ENCODE data around the gene GALNT7.
A peak's percentile ranks its signal among the peaks of the same experiment; 100 is the strongest.

GALNT7 gene

DNA sequence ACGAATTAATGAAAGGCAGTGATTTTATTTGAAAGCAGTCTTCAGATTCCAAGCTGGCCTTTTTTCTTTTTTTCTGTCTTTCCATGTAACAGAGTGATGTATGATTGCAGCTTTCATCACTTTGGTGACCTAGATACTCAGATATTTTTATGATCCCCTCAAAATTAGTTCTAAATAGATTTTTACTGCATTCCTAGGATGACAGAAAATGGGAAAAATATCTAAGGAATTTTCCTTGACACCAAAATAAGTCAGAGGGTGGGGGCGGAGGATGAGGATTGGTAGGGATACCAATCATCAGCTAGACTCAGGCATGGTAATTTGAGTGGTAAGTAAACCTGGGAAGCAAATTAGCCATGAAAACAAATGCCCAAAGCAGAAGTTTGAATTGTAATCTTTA lies 177.5 kb downstream of the GALNT7 start:
- DNase-seq (ENCODE audit: low read depth in 2 of 2), result no peak

DNA sequence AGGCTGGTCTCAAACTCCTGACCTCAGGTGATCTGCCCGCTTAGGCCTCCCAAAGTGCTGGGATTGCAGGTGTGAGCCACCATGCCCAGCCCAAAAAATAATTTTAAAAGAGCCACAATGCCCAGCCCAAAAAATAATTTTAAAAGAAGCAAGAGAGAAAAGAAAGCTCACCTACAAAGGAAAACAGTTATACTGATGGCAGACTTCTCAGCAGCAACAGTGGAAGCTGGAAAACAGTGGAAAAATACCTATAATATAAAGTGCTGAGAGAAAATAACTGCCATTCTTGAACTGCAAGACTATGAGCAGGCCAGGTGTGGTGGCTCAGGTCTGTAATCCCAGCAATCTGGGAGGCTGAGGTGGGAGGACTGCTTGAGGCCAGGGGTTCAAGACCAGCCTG lies 178.9 kb downstream of the GALNT7 start:
- no peak for DNase-seq (ENCODE audit: low read depth in 2 of 2)

DNA sequence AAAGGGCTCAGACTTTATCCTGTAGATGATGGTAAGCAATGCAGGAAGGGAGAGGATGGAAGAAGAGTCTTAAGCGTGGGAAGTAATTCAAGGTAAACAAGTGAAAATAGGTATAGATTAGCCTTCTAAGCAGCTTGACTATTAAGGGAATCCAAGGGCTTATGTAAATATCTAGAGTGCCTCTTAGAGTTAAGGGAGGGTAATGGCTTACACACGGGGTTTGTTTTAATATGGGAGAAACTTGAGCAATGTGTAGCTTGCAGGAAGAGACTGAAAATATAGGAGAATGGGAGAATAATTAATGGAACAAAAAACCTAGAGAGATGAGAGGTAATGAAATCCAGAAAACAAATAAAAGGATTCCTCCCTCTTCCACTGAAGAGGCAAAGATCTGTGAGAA lies 189.3 kb downstream of the GALNT7 start:
- DNase-seq (ENCODE audit: low read depth in 2 of 2), result no peak

DNA sequence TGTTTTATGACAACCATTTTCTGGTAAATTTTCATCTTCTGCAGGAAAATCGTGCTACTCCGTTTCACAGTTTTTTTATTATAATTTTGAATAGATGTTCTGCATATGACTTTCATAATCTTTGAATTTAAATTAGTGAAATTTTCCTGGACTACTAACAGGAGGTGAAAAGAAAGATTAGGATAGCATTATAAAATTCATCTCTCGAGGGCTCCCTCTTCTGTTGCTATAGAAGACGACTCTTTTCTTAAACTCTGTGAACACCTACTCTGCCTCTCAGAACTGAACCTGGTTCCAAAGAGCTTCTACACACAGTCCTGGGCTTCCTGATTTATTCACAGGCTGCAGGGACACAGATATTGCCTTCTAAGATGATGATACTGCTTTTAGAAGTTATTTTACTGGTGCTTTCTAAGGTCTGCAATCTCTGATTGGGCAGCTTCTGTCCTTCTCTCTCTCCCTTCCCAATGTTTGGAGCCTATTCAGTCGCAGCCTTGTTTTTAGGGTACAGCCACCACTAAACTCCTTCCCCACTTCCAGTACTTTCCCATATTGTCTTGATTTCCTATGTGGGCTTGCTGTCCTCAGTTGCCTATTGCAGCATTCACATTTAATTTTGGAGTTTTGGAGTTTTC lies 192.1 kb downstream of the GALNT7 start:
- no peak for DNase-seq (ENCODE audit: low read depth in 2 of 2)

DNA sequence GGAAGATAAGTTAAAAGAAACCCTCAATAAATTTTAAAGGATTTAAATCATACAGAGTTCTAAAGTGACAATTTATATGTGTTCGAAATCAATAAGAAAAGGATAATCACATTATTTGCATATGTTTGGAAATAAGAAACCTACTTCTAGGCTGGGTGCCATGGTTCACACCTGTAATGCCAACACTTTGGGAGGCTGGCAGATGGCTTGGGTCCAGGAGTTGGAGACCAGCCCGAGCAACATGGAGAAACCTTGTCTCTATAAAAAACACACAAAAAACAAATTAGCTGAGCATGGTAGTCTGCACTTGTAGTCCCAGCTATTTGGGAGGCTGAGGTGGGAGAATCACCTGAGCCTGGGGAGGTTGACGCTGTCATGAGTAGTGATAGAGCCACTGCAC lies 194.1 kb downstream of the GALNT7 start:
- no peak for DNase-seq (ENCODE audit: low read depth in 2 of 2)

DNA sequence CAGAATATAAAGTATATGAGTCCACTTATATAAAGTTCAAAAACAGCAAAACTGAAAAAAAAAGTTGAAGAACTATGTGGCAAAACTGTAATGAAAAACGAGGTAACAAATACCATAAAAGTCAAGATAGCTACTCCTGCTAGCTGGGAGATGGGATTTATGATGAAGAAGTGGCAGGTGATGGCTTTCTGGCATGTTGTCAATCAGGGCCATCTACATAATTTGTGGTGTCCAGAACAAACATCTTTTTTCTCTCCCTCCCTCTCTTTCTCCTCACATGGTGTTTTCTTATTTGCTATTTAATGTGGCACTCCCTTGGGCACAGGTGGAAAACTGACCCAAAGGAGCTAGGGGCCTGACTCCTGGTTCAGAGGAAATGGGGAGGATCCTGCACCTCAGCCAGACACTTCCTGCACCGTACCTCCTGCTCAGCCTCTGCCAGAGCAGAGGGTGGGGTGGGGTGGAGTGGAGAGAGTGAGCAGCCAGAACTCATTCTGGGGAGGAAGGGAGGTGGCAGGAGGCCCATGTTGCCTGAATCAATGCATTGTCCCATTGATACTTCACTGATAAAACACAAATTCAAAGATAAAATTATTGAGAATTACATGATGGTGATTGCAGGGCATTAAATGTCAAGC lies 196.9 kb downstream of the GALNT7 start:
- DNase-seq (ENCODE audit: low read depth in 2 of 2), result no peak

DNA sequence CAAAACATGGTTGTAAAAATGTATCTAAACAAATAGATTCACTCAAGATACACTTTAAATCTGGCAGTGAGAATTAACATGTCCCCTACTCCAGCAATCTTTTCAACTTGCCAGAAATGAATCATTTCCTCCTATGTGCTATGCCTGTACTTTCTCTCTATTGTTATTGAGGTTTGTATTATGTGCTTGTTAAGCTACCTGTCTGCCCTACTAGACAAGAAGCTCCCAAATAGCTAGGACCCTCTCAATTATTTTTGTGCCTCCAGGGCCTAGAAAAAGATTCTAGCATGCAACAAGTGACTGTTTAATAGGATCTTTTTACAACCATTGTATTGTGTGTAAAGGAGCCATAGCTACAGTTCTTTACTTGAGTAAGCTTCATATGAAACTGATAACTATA lies 198.7 kb downstream of the GALNT7 start:
- no peak for DNase-seq (ENCODE audit: low read depth in 2 of 2)

DNA sequence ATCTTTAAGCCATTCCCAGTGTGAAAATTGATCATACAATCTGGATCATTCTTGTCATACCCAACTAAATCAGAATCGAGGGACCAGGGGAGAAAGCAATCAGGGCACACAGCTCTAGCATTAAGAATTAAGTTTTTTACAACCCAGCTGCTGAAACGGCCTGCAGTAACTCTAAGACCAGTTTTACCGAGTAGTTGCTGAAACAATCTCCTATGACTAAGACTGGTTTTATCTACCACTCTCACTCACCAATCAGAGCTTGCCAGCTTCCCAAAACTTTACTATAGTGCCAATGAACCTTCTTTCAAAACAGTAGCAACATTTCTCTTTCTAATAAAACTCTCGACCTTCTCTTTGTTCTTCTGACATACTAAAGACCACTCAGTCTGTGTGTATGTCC lies 199.3 kb downstream of the GALNT7 start:
- no peak for DNase-seq (ENCODE audit: low read depth in 2 of 2)

DNA sequence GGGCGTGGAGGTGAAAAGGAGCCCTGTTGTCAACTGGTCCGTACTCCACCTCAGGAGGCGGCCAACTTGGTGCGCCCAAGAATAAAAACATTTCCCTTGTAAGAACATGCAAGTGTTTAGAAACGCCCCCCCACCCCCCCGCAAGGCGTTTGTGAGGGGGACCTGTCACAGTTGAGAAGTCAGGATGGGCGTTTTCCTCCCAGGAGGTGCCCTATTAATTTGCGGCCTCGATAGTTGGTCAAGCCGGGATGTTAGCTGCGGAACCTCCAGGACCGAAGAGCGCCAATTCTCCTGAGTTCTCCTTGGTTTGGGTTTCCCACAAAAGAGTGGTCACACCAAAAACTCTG lies 201.5 kb downstream of the GALNT7 start:
- peak; percentile 52 to 58 for DNase-seq (ENCODE audit: low read depth in 2 of 2)

DNA sequence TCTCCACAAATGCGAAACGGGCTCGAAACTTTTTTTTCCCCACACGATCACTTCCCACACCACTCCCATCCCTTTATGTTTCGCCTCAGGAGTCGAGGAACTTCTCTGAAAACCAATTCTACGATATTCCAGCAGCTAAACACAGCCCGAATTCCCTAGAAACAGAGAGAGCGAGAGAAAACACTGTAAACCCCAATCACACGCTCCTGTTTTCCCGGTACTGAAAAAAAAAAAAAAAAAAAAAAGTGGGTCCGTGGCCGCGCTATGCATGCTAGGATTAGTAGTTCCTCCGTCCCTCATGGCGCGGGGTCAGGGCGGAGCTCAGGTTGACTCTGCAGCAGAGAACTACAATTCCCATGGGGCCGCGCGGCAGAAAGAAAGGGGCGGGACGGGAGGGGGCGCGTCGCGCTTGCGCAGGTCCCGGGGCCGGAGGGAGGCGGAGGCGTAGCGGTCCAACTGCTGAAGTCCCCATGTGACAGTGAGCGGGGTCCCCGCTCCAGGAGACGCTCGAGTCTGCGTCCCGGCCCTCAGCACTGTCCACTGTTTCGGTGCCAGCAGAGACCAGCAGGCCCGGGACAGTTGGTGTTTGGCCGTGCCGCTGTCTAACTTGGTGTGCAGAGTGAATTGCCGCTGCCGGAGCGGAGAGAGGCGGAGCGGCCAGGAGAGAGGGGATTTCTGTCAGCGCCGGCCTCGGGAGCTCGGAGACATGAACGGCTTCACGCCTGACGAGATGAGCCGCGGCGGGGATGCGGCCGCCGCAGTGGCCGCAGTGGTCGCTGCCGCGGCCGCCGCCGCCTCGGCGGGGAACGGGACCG lies 202.1 kb downstream of the GALNT7 start, which contains the start of gene SAP30:
Gene SAP30, plus strand, starts transcription at position 478 of the 815 bp plus-strand sequence. Its CDS starts 229 bp downstream, at position 707.
- peak; percentile 96 for DNase-seq (ENCODE audit: low read depth in 2 of 2)

DNA sequence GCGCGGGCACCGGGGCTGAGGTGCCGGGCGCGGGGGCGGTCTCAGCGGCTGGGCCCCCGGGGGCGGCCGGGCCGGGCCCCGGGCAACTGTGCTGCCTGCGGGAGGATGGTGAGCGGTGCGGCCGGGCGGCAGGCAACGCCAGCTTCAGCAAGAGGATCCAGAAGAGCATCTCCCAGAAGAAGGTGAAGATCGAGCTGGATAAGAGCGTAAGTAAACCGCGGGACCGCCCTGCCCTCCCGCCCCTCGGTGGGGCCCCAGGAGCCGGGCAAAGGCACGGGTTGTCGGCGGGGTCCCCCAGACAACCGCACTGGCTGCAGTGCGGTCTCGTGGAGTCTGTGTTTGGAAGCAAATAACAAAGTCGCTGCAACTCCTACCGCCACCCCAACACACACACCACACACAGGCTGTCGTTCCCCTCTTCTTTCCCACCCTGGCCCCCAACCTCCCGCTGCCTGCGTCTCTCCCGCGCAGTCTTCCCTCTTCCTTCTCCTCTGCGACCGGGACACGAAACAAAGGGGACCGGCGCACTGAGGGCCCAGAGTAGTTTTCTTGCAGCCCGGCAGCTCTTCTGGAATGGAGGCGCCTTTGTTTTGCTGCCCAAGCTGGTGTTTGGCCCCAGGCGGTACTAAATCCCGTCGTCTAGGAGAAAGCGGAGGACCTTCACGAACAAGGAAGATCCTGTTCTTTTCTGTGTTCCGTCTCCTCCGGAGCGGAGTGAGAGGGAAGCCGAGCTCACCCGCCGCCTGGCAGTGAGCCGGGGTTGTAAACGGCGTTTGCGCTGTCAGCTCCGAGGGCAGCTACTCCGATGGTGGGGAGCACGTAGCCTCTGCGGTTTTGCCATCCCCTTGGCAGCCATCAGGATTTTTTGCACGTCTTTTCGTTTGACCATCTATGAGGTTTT lies 202.9 kb downstream of the GALNT7 start:
- DNase-seq (ENCODE audit: low read depth in 2 of 2), result peak in 1 of 2 donors; percentile 30
